A673 (cell line): ENCODE results near the gene SMIM41. TPM values are rescaled to one million over a fixed set of nuclear protein-coding genes. Genes with fewer than 3 reads are reported as not detected.
A peak's percentile ranks its signal among the peaks of the same experiment; 100 is the strongest.

Experiments used
- BruUV-seq: library from RNA; stranded (reverse); fragments of 400-500 nt; replicated peaks from 2 replicates; lab custom pipeline; 2021; lab: Mats Ljungman, UMichigan
- CTCF ChIA-PET: fragments of 300-600 bp; sonication (Branson Sonifier 250); formaldehyde crosslinking; loops from one replicate; lab custom pipeline; 2022; ENCODE audit warnings: antibody characterized with exemption; lab: Charles Lee
- POLR2A ChIA-PET: fragments of 300-600 bp; sonication (Branson Sonifier 250); formaldehyde crosslinking; loops from one replicate; lab custom pipeline; 2022; ENCODE audit warnings: antibody characterized with exemption; ENCODE audit not compliant: low non-redundant PET; lab: Charles Lee
- DNase-seq: peaks from one replicate; pipeline ENCODE4 v3.0.0-alpha.2; 2015; ENCODE audit warnings: low spot score
- H3K27ac ChIP-seq: fragments of 200-600 bp; sonication (generic); 2 replicates; pipeline ENCODE4 v1.5.1; 2016; ENCODE audit warnings: mixed run types, low read depth, mild to moderate bottlenecking, mixed read lengths, antibody characterized with exemption, low read length; ENCODE audit not compliant: poor library complexity, severe bottlenecking
- H3K27me3 ChIP-seq: fragments of 200-600 bp; sonication (generic); replicated peaks from 2 replicates; pipeline ENCODE4 v1.6.1; 2017; ENCODE audit warnings: mixed run types, low read depth, mild to moderate bottlenecking, mixed read lengths, antibody characterized with exemption, low read length; ENCODE audit not compliant: insufficient read depth, poor library complexity
- H3K36me3 ChIP-seq: fragments of 200-600 bp; sonication (generic); 2 replicates; pipeline ENCODE4 v1.6.1; 2016; ENCODE audit warnings: mixed run types, mild to moderate bottlenecking, mixed read lengths, antibody characterized with exemption, low read length; ENCODE audit not compliant: insufficient read depth, poor library complexity, severe bottlenecking
- H3K4me1 ChIP-seq: fragments of 200-600 bp; sonication (generic); 2 replicates; pipeline ENCODE4 v1.6.1; 2017; ENCODE audit warnings: mixed run types, mild to moderate bottlenecking, mixed read lengths, antibody characterized with exemption, low read length; ENCODE audit not compliant: insufficient read depth, poor library complexity, severe bottlenecking
- H3K4me3 ChIP-seq: fragments of 200-600 bp; sonication (generic); 2 replicates; pipeline ENCODE4 v1.5.1; 2016; ENCODE audit warnings: low read depth, mixed run types, mild to moderate bottlenecking, mixed read lengths, low read length; ENCODE audit not compliant: poor library complexity, severe bottlenecking
- H3K9me3 ChIP-seq: fragments of 200-600 bp; sonication (generic); 2 replicates; pipeline ENCODE4 v1.6.1; 2016; ENCODE audit warnings: mixed run types, low read depth, mild to moderate bottlenecking, mixed read lengths, antibody characterized with exemption, low read length; ENCODE audit not compliant: poor library complexity, severe bottlenecking
- EZH2 ChIP-seq: fragments of 200-600 bp; sonication (generic); IDR thresholded peaks from 2 replicates; pipeline ENCODE4 v1.6.1; 2017; ENCODE audit warnings: borderline replicate concordance, low read depth, mild to moderate bottlenecking, mixed read lengths, antibody characterized with exemption, low read length; ENCODE audit not compliant: poor library complexity, severe bottlenecking
- intact Hi-C: fragments of 100-400 bp; cut with micrococcal nuclease; formaldehyde crosslinking; loops from one replicate; pipeline ENCODE4 v1.10.0; 2022; ENCODE audit not compliant: unreplicated experiment
- total RNA-seq: library from RNA; stranded (reverse); gene quantifications from 2 replicates; pipeline ENCODE4 v1.2.3, GENCODE V29; 2021
- TF ChIP-seq, protein P1 (sequence below): fragments of 300-800, 200-600 bp; sonication (generic); conservative IDR thresholded peaks from 2 replicates; pipeline ENCODE4 v1.5.1; 2017; ENCODE audit warnings: low read depth, mild to moderate bottlenecking, antibody characterized with exemption, low read length, moderate library complexity, mixed read lengths

Gene SMIM41
- total RNA-seq, 1 experiment from 2014 or later = 0.24 TPM

DNA sequence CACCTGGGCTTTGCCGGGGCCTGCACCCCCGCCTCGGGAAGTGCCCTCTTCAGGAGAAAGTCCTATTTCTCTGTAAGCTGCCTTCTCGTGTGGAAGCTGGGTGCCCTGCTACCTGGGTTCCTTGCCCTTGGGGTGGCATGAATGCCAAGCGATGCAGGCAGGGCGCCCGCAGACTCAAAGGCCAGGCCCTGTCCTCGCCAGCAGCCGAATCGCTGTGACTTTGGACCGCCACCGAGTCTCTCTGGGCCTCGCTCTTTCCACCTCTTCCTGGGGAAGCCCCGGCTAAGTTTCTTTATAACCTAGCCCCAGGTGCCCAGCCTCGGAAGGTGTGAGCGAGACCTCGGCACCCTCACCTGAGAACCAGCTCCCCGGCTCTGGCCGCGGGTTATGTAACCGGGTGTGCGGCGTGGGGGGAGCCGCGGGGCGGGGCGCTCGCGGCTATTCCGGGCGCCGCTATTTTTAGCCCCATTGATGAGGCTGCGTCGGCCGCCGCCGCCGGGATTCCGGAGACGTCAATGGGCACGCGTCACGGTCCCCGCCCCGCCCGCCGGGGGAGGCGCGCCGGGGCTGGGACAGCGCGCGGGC, 42.8 kb upstream of the SMIM41 start:
- no TSS peak for BruUV-seq
- intact Hi-C loops = loop anchor here (1.0 kb wide), 1 partner anchor 15 kb away; the partner anchor contains the start of gene NR4A1
- Histone ChIP-seq H3K4me3 (peak overlapping the region; percentile 85), H3K27me3 (no peaks in the 10 kb centered on the region), H3K27ac (peak overlapping the region; percentile 71), H3K36me3 (no peaks in the 10 kb centered on the region), H3K4me1 (peaks cover 26% of the 10 kb centered on the region), H3K9me3 (no peaks in the 10 kb centered on the region)
- ChIA-PET CTCF (interaction anchor here (2.5 kb wide), 1 partner anchor 11 kb away, joined by 12 read pairs; no protein-coding TSS in a partner anchor), POLR2A (interaction anchor here (0.5 kb wide), 1 partner anchor 8 kb away, joined by 3 read pairs; no protein-coding TSS in a partner anchor)
- no peak for TF ChIP-seq EZH2
- peak; percentile 78 for DNase-seq

DNA sequence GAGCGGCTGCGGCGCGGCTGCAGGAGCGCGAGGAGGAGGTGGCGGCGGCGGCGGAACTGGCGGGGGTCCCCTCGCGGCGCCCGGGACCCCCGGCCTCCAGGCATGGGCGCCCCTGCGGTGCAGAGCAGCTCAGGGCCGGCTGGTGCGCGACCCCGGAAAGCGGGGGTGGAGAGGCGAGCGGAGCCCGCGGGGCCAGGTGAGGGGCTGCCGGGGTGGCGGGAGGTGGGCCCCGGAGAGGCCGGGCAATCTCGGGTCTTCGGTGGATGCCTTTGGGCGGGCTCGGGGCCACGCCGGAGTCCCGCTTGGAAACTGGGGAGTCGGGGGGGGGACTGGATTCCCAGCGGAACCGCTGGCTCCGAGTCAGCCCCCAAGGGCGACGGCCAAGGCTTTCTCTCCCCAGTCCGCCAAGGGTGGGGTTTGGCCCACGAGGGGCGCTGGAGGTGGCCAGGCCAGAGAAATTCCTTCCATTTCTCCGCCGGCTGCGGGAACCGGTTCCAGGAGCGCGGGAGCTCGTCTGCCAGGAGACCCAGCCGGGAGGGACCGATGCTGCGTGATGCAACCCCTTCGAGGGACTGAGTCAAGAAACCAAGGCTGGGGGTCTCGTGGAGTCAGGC, 42.1 kb upstream of the SMIM41 start:
- ChIA-PET CTCF (interaction anchor here (2.5 kb wide), 1 partner anchor 12 kb away, joined by 12 read pairs; no protein-coding TSS in a partner anchor), POLR2A (no interaction called here)
- no TSS peak for BruUV-seq
- Histone ChIP-seq H3K4me1 (peaks cover 22% of the 10 kb centered on the region), H3K4me3 (peak overlapping the region; percentile 85), H3K27ac (peak overlapping the region; percentile 93), H3K9me3 (no peaks in the 10 kb centered on the region), H3K36me3 (no peaks in the 10 kb centered on the region), H3K27me3 (no peaks in the 10 kb centered on the region)
- intact Hi-C loops = loop anchor here (1.0 kb wide), 1 partner anchor 14 kb away; the partner anchor contains the start of gene NR4A1
- peak; percentile 38 for DNase-seq
- TF ChIP-seq, protein P1, sequence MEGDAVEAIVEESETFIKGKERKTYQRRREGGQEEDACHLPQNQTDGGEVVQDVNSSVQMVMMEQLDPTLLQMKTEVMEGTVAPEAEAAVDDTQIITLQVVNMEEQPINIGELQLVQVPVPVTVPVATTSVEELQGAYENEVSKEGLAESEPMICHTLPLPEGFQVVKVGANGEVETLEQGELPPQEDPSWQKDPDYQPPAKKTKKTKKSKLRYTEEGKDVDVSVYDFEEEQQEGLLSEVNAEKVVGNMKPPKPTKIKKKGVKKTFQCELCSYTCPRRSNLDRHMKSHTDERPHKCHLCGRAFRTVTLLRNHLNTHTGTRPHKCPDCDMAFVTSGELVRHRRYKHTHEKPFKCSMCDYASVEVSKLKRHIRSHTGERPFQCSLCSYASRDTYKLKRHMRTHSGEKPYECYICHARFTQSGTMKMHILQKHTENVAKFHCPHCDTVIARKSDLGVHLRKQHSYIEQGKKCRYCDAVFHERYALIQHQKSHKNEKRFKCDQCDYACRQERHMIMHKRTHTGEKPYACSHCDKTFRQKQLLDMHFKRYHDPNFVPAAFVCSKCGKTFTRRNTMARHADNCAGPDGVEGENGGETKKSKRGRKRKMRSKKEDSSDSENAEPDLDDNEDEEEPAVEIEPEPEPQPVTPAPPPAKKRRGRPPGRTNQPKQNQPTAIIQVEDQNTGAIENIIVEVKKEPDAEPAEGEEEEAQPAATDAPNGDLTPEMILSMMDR = 0 out of 2 replicates have a peak, but pooled peaks have one; percentile 26
- no peak for TF ChIP-seq EZH2

DNA sequence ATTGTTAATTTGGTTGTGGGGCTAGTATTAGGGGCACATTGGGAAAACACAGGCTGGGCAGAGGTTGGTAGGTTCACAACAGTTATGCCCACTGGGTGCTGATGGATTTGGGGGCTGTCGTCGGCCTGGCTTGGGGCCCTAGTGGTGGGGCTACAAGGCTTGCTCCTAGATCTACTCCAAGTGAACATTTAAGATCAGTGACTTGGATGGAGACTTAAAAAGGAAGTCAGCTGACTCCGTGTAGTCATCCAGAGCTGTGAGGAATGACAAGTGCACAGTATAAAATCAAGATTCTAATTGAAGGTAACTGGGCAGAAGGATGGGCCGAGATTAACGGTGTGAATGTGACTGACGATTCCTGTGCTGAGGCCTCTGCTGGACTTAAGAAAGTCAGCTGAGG, 41.1 kb upstream of the SMIM41 start:
- TSS peak; percentile 52 for BruUV-seq
- ChIA-PET CTCF (interaction anchor here (0.9 to 2.5 kb wide), 2 partner anchors 13 to 16 kb away, joined by 3 to 12 read pairs; no protein-coding TSS in a partner anchor), POLR2A (no interaction called here)
- Histone ChIP-seq H3K4me1 (peaks cover 13% of the 10 kb centered on the region), H3K9me3 (no peaks in the 10 kb centered on the region), H3K27me3 (no peaks in the 10 kb centered on the region), H3K36me3 (no peaks in the 10 kb centered on the region), H3K4me3 (peak overlapping the region; percentile 85), H3K27ac (no peak overlapping the region)
- no peak for TF ChIP-seq EZH2
- TF ChIP-seq, protein P1 = no peak
- intact Hi-C loops = no loop called here
- DNase-seq = no peak
